ENCODE results near the gene STK35. TPM values are rescaled to one million over a fixed set of nuclear protein-coding genes. Genes with fewer than 3 reads are reported as not detected.

Gene STK35
- total and polyA plus RNA-seq, 2 of the 8 experiments (the other 6 are each of a cell fraction or from before 2014, with no cell fraction given), result 24.9 to 45.0 TPM

DNA sequence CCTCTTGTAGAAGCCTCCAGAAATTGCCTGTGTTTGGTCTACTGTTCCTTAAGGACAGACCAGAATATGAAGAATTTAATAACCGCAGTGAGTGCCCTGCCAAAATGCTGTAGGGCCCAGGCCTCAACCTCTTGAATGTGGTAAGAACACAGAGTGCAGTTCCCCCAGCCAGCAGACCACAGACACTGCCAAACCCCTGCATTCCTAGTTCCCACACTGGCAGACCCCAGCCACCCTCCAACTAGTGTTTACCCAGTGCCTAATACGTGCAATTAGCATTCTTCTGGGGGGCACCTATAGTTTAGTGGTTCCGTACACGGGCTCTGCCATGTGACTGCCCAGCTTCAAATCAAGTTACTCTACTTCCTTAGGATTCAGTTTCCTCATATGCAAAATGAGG lies 51.7 kb downstream of the STK35 start (continued):
- TF ChIP-seq MAFK (IDR thresholded peaks at IDR 0.05; ENCODE audit: low read depth, low read length) (no peak), FOSL1 (IDR thresholded peaks at IDR 0.05; ENCODE audit: insufficient read depth, low read depth, low read length) (no peak), KDM4A (IDR thresholded peaks at IDR 0.05; ENCODE audit: low read depth, low read length, severe bottlenecking) (no peak)
- TF ChIP-seq, protein P1, sequence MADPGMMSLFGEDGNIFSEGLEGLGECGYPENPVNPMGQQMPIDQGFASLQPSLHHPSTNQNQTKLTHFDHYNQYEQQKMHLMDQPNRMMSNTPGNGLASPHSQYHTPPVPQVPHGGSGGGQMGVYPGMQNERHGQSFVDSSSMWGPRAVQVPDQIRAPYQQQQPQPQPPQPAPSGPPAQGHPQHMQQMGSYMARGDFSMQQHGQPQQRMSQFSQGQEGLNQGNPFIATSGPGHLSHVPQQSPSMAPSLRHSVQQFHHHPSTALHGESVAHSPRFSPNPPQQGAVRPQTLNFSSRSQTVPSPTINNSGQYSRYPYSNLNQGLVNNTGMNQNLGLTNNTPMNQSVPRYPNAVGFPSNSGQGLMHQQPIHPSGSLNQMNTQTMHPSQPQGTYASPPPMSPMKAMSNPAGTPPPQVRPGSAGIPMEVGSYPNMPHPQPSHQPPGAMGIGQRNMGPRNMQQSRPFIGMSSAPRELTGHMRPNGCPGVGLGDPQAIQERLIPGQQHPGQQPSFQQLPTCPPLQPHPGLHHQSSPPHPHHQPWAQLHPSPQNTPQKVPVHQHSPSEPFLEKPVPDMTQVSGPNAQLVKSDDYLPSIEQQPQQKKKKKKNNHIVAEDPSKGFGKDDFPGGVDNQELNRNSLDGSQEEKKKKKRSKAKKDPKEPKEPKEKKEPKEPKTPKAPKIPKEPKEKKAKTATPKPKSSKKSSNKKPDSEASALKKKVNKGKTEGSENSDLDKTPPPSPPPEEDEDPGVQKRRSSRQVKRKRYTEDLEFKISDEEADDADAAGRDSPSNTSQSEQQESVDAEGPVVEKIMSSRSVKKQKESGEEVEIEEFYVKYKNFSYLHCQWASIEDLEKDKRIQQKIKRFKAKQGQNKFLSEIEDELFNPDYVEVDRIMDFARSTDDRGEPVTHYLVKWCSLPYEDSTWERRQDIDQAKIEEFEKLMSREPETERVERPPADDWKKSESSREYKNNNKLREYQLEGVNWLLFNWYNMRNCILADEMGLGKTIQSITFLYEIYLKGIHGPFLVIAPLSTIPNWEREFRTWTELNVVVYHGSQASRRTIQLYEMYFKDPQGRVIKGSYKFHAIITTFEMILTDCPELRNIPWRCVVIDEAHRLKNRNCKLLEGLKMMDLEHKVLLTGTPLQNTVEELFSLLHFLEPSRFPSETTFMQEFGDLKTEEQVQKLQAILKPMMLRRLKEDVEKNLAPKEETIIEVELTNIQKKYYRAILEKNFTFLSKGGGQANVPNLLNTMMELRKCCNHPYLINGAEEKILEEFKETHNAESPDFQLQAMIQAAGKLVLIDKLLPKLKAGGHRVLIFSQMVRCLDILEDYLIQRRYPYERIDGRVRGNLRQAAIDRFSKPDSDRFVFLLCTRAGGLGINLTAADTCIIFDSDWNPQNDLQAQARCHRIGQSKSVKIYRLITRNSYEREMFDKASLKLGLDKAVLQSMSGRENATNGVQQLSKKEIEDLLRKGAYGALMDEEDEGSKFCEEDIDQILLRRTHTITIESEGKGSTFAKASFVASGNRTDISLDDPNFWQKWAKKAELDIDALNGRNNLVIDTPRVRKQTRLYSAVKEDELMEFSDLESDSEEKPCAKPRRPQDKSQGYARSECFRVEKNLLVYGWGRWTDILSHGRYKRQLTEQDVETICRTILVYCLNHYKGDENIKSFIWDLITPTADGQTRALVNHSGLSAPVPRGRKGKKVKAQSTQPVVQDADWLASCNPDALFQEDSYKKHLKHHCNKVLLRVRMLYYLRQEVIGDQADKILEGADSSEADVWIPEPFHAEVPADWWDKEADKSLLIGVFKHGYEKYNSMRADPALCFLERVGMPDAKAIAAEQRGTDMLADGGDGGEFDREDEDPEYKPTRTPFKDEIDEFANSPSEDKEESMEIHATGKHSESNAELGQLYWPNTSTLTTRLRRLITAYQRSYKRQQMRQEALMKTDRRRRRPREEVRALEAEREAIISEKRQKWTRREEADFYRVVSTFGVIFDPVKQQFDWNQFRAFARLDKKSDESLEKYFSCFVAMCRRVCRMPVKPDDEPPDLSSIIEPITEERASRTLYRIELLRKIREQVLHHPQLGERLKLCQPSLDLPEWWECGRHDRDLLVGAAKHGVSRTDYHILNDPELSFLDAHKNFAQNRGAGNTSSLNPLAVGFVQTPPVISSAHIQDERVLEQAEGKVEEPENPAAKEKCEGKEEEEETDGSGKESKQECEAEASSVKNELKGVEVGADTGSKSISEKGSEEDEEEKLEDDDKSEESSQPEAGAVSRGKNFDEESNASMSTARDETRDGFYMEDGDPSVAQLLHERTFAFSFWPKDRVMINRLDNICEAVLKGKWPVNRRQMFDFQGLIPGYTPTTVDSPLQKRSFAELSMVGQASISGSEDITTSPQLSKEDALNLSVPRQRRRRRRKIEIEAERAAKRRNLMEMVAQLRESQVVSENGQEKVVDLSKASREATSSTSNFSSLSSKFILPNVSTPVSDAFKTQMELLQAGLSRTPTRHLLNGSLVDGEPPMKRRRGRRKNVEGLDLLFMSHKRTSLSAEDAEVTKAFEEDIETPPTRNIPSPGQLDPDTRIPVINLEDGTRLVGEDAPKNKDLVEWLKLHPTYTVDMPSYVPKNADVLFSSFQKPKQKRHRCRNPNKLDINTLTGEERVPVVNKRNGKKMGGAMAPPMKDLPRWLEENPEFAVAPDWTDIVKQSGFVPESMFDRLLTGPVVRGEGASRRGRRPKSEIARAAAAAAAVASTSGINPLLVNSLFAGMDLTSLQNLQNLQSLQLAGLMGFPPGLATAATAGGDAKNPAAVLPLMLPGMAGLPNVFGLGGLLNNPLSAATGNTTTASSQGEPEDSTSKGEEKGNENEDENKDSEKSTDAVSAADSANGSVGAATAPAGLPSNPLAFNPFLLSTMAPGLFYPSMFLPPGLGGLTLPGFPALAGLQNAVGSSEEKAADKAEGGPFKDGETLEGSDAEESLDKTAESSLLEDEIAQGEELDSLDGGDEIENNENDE (IDR thresholded peaks at IDR 0.05; ENCODE audit: insufficient replicate concordance, low read length), result no peak
